Prostate gland (tissue), 2 donors: ENCODE measurements around the gene FHL1.

Experiments
- POLR2A ChIP-seq: fragments of 450-650 bp; IDR thresholded peaks from one replicate; pipeline ENCODE4 v1.6.1; 2016; ENCODE audit warnings: antibody characterized with exemption, mild to moderate bottlenecking
- POLR2AphosphoS5 ChIP-seq: sonication (generic); formaldehyde crosslinking; IDR thresholded peaks from one replicate; pipeline ENCODE4 v1.6.1; 2017; ENCODE audit warnings: antibody characterized with exemption
- TF ChIP-seq, protein P1 (sequence below), 4 experiments: fragments of 200-600 bp in 2 of 4; fragments of 450-650 bp in 2 of 4; sonication (generic) in 2 of 4; IDR thresholded peaks; 1 replicate in 3 of 4; 2 replicates in 1 of 4; pipeline ENCODE4 v1.5.1; 2016 to 2019; ENCODE audit warnings: antibody characterized with exemption in 4 of 4, mild to moderate bottlenecking in 2 of 4, moderate library complexity in 2 of 4

GRCh38 chrX:136122207-136122606 is 25.1 kb upstream of the FHL1 start:
- TF ChIP-seq, protein P1, sequence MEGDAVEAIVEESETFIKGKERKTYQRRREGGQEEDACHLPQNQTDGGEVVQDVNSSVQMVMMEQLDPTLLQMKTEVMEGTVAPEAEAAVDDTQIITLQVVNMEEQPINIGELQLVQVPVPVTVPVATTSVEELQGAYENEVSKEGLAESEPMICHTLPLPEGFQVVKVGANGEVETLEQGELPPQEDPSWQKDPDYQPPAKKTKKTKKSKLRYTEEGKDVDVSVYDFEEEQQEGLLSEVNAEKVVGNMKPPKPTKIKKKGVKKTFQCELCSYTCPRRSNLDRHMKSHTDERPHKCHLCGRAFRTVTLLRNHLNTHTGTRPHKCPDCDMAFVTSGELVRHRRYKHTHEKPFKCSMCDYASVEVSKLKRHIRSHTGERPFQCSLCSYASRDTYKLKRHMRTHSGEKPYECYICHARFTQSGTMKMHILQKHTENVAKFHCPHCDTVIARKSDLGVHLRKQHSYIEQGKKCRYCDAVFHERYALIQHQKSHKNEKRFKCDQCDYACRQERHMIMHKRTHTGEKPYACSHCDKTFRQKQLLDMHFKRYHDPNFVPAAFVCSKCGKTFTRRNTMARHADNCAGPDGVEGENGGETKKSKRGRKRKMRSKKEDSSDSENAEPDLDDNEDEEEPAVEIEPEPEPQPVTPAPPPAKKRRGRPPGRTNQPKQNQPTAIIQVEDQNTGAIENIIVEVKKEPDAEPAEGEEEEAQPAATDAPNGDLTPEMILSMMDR (IDR thresholded peaks at IDR 0.05): no peak
- TF ChIP-seq POLR2A: no peak
- TF ChIP-seq POLR2AphosphoS5: no peak
